ENCODE measurements around the gene LOXL1.
A peak's percentile ranks its signal among the peaks of the same experiment; 100 is the strongest.

Gene LOXL1

GRCh38 chr15:73981761-73982221 lies 55.5 kb downstream of the LOXL1 start:
- DNase-seq (ENCODE audit: low read depth) = no peak

GRCh38 chr15:73982222-73982962 lies 56.1 kb downstream of the LOXL1 start:
- no peak for DNase-seq (ENCODE audit: low read depth)

- DNase-seq (ENCODE audit: low read depth) = no peak
These were observed 57.0 kb downstream of the LOXL1 start for GRCh38 chr15:73983211-73983727.

GRCh38 chr15:73983773-73984172 lies 57.5 kb downstream of the LOXL1 start:
- DNase-seq (ENCODE audit: low read depth) = no peak

- DNase-seq (ENCODE audit: low read depth) = no peak
These were observed 58.1 kb downstream of the LOXL1 start for GRCh38 chr15:73984208-73984979.

- DNase-seq (ENCODE audit: low read depth) = no peak
These were observed 59.0 kb downstream of the LOXL1 start for GRCh38 chr15:73985101-73985873.

- no peak for DNase-seq (ENCODE audit: low read depth)
These were observed 60.0 kb downstream of the LOXL1 start for GRCh38 chr15:73986055-73986775.

GRCh38 chr15:73986776-73987056 lies 60.5 kb downstream of the LOXL1 start:
- DNase-seq (ENCODE audit: low read depth) = no peak

GRCh38 chr15:73987250-73987649 lies 61.0 kb downstream of the LOXL1 start:
- no peak for DNase-seq (ENCODE audit: low read depth)

GRCh38 chr15:73987681-73988444 lies 61.6 kb downstream of the LOXL1 start:
- DNase-seq (ENCODE audit: low read depth) = no peak

GRCh38 chr15:73988445-73988969 lies 62.2 kb downstream of the LOXL1 start:
- no peak for DNase-seq (ENCODE audit: low read depth)

GRCh38 chr15:73989001-73989798 lies 62.9 kb downstream of the LOXL1 start:
- DNase-seq (ENCODE audit: low read depth) = no peak

GRCh38 chr15:73990250-73991005 lies 64.2 kb downstream of the LOXL1 start:
- DNase-seq (ENCODE audit: low read depth) = no peak

- DNase-seq (ENCODE audit: low read depth) = no peak
These were observed 65.0 kb downstream of the LOXL1 start for GRCh38 chr15:73991260-73991659.

- peak; percentile 87 for DNase-seq (ENCODE audit: low read depth)
These were observed 65.7 kb downstream of the LOXL1 start, which contains the start of gene STOML1 for GRCh38 chr15:73991726-73992593. STOML1 (minus strand) TSS chr15:73992295; CDS start chr15:73992223, 72 bp downstream.

- DNase-seq (ENCODE audit: low read depth) = no peak
These were observed 66.3 kb downstream of the LOXL1 start for GRCh38 chr15:73992594-73992898.

GRCh38 chr15:73993211-73993994 lies 67.1 kb downstream of the LOXL1 start:
- DNase-seq (ENCODE audit: low read depth) = no peak

Data from T-helper 22 cell (primary cell).